ENCODE results near the gene GALNT2. TPM values are rescaled to one million over a fixed set of nuclear protein-coding genes. Genes with fewer than 3 reads are reported as not detected.

GALNT2 gene
- total and polyA plus RNA-seq, 10 of the 15 experiments (the other 5 are each of a cell fraction or from before 2014, with no cell fraction given) = 0.52 to 27.7 (median 16.3) TPM

GRCh38 chr1:230172016-230172537 is 105.0 kb downstream of the GALNT2 start:
- intact Hi-C loops (cut with micrococcal nuclease; ENCODE audit: unreplicated experiment) (no loop called here), in situ Hi-C loops (cut with MboI) (no loop called here)
- Histone ChIP-seq H3K4me3 (no peak overlapping the region), H3K4me2 (ENCODE audit: control insufficient read depth, insufficient read depth) (no peak overlapping the region), H2AFZ (ENCODE audit: control insufficient read depth, low read depth, low read length) (no peak overlapping the region), H3K79me2 (ENCODE audit: control insufficient read depth, insufficient read depth, low read length) (peaks cover 19% of the 10 kb centered on the region), H3K9me3 (replicated peaks; ENCODE audit: control insufficient read depth, insufficient read depth, low read length) (no peaks in the 10 kb centered on the region; the same call in 2 of the 3 replicates), H3K36me3 (ENCODE audit: control insufficient read depth in 2 of 2, insufficient read depth in 2 of 2, low read length in 1 of 2) (no peaks in the 10 kb centered on the region), H3K27me3 (replicated peaks in 1 of 2; ENCODE audit: control insufficient read depth in 2 of 2, insufficient read depth in 2 of 2, low read length in 1 of 2) (no peaks in the 10 kb centered on the region), H3K4me1 (ENCODE audit: control insufficient read depth, insufficient read depth, low read length) (peaks cover 26% of the 10 kb centered on the region), H3K27ac (ENCODE audit: control insufficient read depth, insufficient read depth) (no peak overlapping the region), H4K20me1 (ENCODE audit: control insufficient read depth, insufficient read depth) (no peaks in the 10 kb centered on the region), H3K9ac (ENCODE audit: control insufficient read depth, insufficient read depth, low read length) (no peak overlapping the region)
- no peak for FAIRE-seq
- ChIA-PET POLR2A (interaction anchor here (1.2 kb wide), 1 partner anchor 62 kb away, joined by 3 read pairs; no protein-coding TSS in a partner anchor), RAD21 (ENCODE audit: unreplicated experiment) (interaction anchor here (1.2 to 1.7 kb wide), 2 partner anchors 11 to 62 kb away, joined by 4 to 6 read pairs; no protein-coding TSS in a partner anchor), SMC1A (ENCODE audit: uncharacterized antibody, unreplicated experiment) (interaction anchor here (0.8 to 1.7 kb wide), 3 partner anchors 8 to 50 kb away, joined by 3 to 6 read pairs (median 3); no protein-coding TSS in a partner anchor), CTCF (no interaction called here)
- 91% methylated on average over 7 of the region's 7 CpGs for WGBS (ENCODE audit: insufficient coverage, insufficient replicate concordance, low lambda C conversion rate, missing lambda C conversion rate)
- no peak for TF ChIP-seq RELB (IDR thresholded peaks at IDR 0.05; ENCODE audit: low read depth)
- no peak for TF ChIP-seq SIN3A (IDR thresholded peaks at IDR 0.05; ENCODE audit: low read depth, low read length)
- no peak for TF ChIP-seq CREB1 (IDR thresholded peaks at IDR 0.05; ENCODE audit: low read depth)
- TF ChIP-seq ZZZ3 (IDR thresholded peaks at IDR 0.05; ENCODE audit: control insufficient read depth, insufficient read length, low read depth) = no peak
- TF ChIP-seq ELK1 (IDR thresholded peaks at IDR 0.05; ENCODE audit: low read depth, low read length) = no peak
- TF ChIP-seq KAT2A (conservative IDR thresholded peaks at IDR 0.05; ENCODE audit: control insufficient read depth, low read depth, low read length) = no peak
- no peak for TF ChIP-seq SIX5 (IDR thresholded peaks at IDR 0.05; ENCODE audit: low read depth, low read length, severe bottlenecking)
- TF ChIP-seq ZNF24 (IDR thresholded peaks at IDR 0.05) = no peak
- TF ChIP-seq POLR2AphosphoS5 (IDR thresholded peaks at IDR 0.05; ENCODE audit: low read length) = no peak
- no peak for TF ChIP-seq CHD1 (IDR thresholded peaks at IDR 0.05; ENCODE audit: low read depth, low read length)
- TF ChIP-seq BACH1 (IDR thresholded peaks at IDR 0.05; ENCODE audit: borderline replicate concordance) = no peak
- TF ChIP-seq SUZ12 (IDR thresholded peaks at IDR 0.05; ENCODE audit: unreplicated experiment) = no peak
- no peak for TF ChIP-seq STAT3 (IDR thresholded peaks at IDR 0.05; ENCODE audit: low read depth, low read length)
- no peak for TF ChIP-seq IRF3 (IDR thresholded peaks at IDR 0.05)
- no peak for TF ChIP-seq CHD4 (IDR thresholded peaks at IDR 0.05)
- TF ChIP-seq TAF1 (IDR thresholded peaks at IDR 0.05; ENCODE audit: borderline replicate concordance, low read depth, low read length) = no peak
- no peak for TF ChIP-seq RAD21 (IDR thresholded peaks at IDR 0.05; ENCODE audit: insufficient read depth, low read depth, low read length)
- TF ChIP-seq SMAD5 (IDR thresholded peaks at IDR 0.05; ENCODE audit: low read depth) = no peak
- TF ChIP-seq USF1 (IDR thresholded peaks at IDR 0.05; ENCODE audit: borderline replicate concordance, extremely low read length, insufficient read depth, low read depth, low read length) = no peak
- no peak for TF ChIP-seq SREBF1 (IDR thresholded peaks at IDR 0.05; ENCODE audit: low read length)
- no TSS peak for BruUV-seq (replicated peaks)
- no peak for ATAC-seq
- no peak for DNase-seq (ENCODE audit: low read depth, low spot score)
